ENCODE results near the gene TRIO. TPM values are rescaled to one million over a fixed set of nuclear protein-coding genes. Genes with fewer than 3 reads are reported as not detected.

TRIO gene
- total RNA-seq, 4 donors from 2014 or later: 186 to 388 (median 285) TPM

- in situ Hi-C loops (cut with MboI; ENCODE audit: low pct_ligation_motif_present in 1 of 4, low pct_unique_long_range_greater_than_20kb in 1 of 4, low sequenced_read_pairs in 3 of 4): loop anchor here in 3 of 4 donors (25.0 kb wide), 2 partner anchors 272 to 297 kb away; no protein-coding TSS in a partner anchor
- intact Hi-C loops (cut with DNase I; ENCODE audit: low total_unique reads): no loop called here
- peaks cover 0 to 6% (median 1%) of the 10 kb centered on the region in 4 donors for H3K4me1 ChIP-seq
- no peaks in the 10 kb centered on the region for H3K9me3 ChIP-seq
- 43 to 69% methylated on average over 8 to 12 of the region's 12 CpGs for WGBS, 2 donors (ENCODE audit: low coverage in 1 of 2)
- no peak for DNase-seq
- TF ChIP-seq EP300 (IDR thresholded peaks at IDR 0.05; ENCODE audit: low read depth): no peak
- no peak for TF ChIP-seq POLR2AphosphoS5 (IDR thresholded peaks at IDR 0.05)
- TF ChIP-seq CTCF (IDR thresholded peaks at IDR 0.05): no peak
- no peak for TF ChIP-seq POLR2A (IDR thresholded peaks at IDR 0.05)
- H3K36me3 ChIP-seq: no peaks in the 10 kb centered on the region
- no peak overlapping the region for H3K27ac ChIP-seq
- no peaks in the 10 kb centered on the region for H3K27me3 ChIP-seq
- H3K4me3 ChIP-seq: no peak overlapping the region
Measured at GRCh38 chr5:14284392-14285148, 141.4 kb downstream of the TRIO start.

- no peak overlapping the region for H3K27ac ChIP-seq
- H3K4me1 ChIP-seq: peaks cover 0 to 6% (median 1%) of the 10 kb centered on the region in 4 donors
- DNase-seq: no peak
- H3K4me3 ChIP-seq: no peak overlapping the region
- H3K9me3 ChIP-seq: no peaks in the 10 kb centered on the region
- peaks cover 0 to 10% (median 2%) of the 10 kb centered on the region in 4 donors for H3K36me3 ChIP-seq
- intact Hi-C loops (cut with DNase I; ENCODE audit: low total_unique reads): no loop called here
- WGBS, 2 donors (ENCODE audit: low coverage in 1 of 2): 70% methylated on average over 3 of the region's 3 CpGs; no CpG with 5 or more reads in 1 of the 2 donors
- no peaks in the 10 kb centered on the region for H3K27me3 ChIP-seq
- in situ Hi-C loops (cut with MboI; ENCODE audit: low pct_ligation_motif_present in 1 of 4, low pct_unique_long_range_greater_than_20kb in 1 of 4, low sequenced_read_pairs in 3 of 4): loop anchor here in 3 of 4 donors (25.0 kb wide), 2 partner anchors 274 to 299 kb away; no protein-coding TSS in a partner anchor
- no peak for TF ChIP-seq EP300 (IDR thresholded peaks at IDR 0.05; ENCODE audit: low read depth)
- TF ChIP-seq CTCF (IDR thresholded peaks at IDR 0.05): no peak
- no peak for TF ChIP-seq POLR2AphosphoS5 (IDR thresholded peaks at IDR 0.05)
- TF ChIP-seq POLR2A (IDR thresholded peaks at IDR 0.05): no peak
Measured at GRCh38 chr5:14286007-14286406, 142.9 kb downstream of the TRIO start.

GRCh38 chr5:14286574-14287421 is 143.7 kb downstream of the TRIO start:
- Histone ChIP-seq H3K9me3 (no peaks in the 10 kb centered on the region), H3K36me3 (peaks cover 0 to 11% (median 4%) of the 10 kb centered on the region in 4 donors), H3K27ac (no peak overlapping the region), H3K4me1 (peaks cover 0 to 6% (median under 1%) of the 10 kb centered on the region in 4 donors), H3K4me3 (no peak overlapping the region), H3K27me3 (no peaks in the 10 kb centered on the region)
- 88 to 98% methylated on average over 9 to 17 of the region's 17 CpGs for WGBS, 2 donors (ENCODE audit: low coverage in 1 of 2)
- in situ Hi-C loops (cut with MboI; ENCODE audit: low pct_ligation_motif_present in 1 of 4, low pct_unique_long_range_greater_than_20kb in 1 of 4, low sequenced_read_pairs in 3 of 4) (loop anchor here in 3 of 4 donors (25.0 kb wide), 2 partner anchors 274 to 299 kb away; no protein-coding TSS in a partner anchor), intact Hi-C loops (cut with DNase I; ENCODE audit: low total_unique reads) (no loop called here)
- no peak for DNase-seq
- TF ChIP-seq CTCF (IDR thresholded peaks at IDR 0.05): no peak
- TF ChIP-seq POLR2AphosphoS5 (IDR thresholded peaks at IDR 0.05): no peak
- no peak for TF ChIP-seq POLR2A (IDR thresholded peaks at IDR 0.05)
- TF ChIP-seq EP300 (IDR thresholded peaks at IDR 0.05; ENCODE audit: low read depth): no peak

Measured in transverse colon (tissue), 4 donors.